ENCODE results near the gene RITA1. TPM values are rescaled to one million over a fixed set of nuclear protein-coding genes. Genes with fewer than 3 reads are reported as not detected.

Gene RITA1
- total RNA-seq, 2 donors from 2014 or later, result 18.8 to 20.3 TPM

DNA sequence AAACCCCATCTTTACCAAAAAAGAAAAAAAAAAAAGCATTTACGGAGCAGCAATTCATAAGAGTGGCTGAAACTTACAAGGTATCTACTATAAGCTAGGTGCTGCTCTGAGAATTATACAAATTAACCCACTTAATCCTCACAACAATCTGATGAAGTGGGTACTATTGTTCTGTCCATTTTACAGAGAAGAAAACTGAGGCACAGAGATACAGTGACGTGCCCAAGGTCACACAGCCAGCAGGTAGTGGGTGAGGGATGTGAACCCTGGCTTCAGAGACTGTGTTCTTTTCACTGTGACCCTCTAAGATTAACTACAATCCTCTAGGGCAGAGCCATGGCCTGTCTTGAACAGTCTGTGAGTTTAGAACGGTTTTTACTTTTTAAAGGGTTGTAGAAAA is 3.5 kb upstream of the RITA1 start:
- H3K9me3 Mint-ChIP-seq, result no peaks in the 10 kb centered on the region
- Histone ChIP-seq H3K9ac (ENCODE audit: extremely low read depth, low read length, poor library complexity, severe bottlenecking) (no peak overlapping the region), H3K4me1 (ENCODE audit: control insufficient read depth, insufficient read depth, low read length) (peaks cover 4% of the 10 kb centered on the region), H3K4me3 (ENCODE audit: low read length) (no peak overlapping the region), H3K27me3 (ENCODE audit: control insufficient read depth, insufficient read depth, low read length, poor library complexity, severe bottlenecking) (no peaks in the 10 kb centered on the region), H3K36me3 (ENCODE audit: control insufficient read depth, insufficient read depth, low read length) (peaks cover 58% of the 10 kb centered on the region), H3K9me3 (ENCODE audit: control insufficient read depth, low read length) (no peaks in the 10 kb centered on the region), H3K27ac (ENCODE audit: low read depth, low read length) (no peak overlapping the region)
- H3K27ac Mint-ChIP-seq, result no peak overlapping the region
- no peak overlapping the region for H3K4me3 Mint-ChIP-seq
- DNase-seq, result no peak
- H3K36me3 Mint-ChIP-seq (ENCODE audit: low read depth), result peaks cover 51% of the 10 kb centered on the region
- TF ChIP-seq, protein P1, sequence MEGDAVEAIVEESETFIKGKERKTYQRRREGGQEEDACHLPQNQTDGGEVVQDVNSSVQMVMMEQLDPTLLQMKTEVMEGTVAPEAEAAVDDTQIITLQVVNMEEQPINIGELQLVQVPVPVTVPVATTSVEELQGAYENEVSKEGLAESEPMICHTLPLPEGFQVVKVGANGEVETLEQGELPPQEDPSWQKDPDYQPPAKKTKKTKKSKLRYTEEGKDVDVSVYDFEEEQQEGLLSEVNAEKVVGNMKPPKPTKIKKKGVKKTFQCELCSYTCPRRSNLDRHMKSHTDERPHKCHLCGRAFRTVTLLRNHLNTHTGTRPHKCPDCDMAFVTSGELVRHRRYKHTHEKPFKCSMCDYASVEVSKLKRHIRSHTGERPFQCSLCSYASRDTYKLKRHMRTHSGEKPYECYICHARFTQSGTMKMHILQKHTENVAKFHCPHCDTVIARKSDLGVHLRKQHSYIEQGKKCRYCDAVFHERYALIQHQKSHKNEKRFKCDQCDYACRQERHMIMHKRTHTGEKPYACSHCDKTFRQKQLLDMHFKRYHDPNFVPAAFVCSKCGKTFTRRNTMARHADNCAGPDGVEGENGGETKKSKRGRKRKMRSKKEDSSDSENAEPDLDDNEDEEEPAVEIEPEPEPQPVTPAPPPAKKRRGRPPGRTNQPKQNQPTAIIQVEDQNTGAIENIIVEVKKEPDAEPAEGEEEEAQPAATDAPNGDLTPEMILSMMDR (conservative IDR thresholded peaks at IDR 0.05), result no peak
- peaks cover 10% of the 10 kb centered on the region for H3K4me1 Mint-ChIP-seq
- 96 to 100% methylated on average over 2 of the region's 3 CpGs for WGBS, 2 experiments (ENCODE audit: insufficient coverage in 1 of 2, insufficient read length in 1 of 2)
- H3K27me3 Mint-ChIP-seq (ENCODE audit: insufficient read depth), result no peaks in the 10 kb centered on the region

DNA sequence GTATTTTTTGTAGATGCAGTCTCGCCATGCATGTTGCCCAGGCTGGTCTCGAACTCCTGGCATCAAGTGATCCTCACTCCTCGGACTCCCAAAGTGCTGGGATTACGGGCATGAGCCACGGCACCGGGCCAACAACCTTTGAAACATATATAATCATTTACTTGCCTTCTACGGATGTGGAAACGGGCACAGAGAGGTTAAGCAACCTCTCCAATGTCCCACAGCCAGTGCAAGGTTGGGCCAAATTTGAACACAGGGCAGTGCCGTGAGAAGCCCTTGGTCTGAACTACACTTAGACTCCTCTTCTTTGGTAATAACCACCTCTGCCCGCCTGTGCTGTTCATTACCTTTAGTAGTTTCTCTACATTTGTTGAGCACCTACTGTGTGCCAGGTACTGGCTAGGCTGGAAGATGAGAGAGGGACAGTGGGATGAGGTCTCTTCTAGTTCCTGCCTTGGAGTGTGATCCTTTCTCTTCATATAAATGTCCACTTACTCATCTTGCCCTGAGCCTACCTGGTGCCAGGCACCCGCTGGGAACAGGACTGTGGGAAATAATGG is 2.4 kb upstream of the RITA1 start:
- H3K27ac ChIP-seq (ENCODE audit: low read depth, low read length), result no peak overlapping the region
- Mint-ChIP-seq H3K27ac (no peak overlapping the region), H3K4me3 (no peak overlapping the region), H3K27me3 (ENCODE audit: insufficient read depth) (no peaks in the 10 kb centered on the region), H3K36me3 (ENCODE audit: low read depth) (peaks cover 47% of the 10 kb centered on the region), H3K4me1 (peaks cover 11% of the 10 kb centered on the region), H3K9me3 (no peaks in the 10 kb centered on the region)
- no peak overlapping the region for H3K9ac ChIP-seq (ENCODE audit: extremely low read depth, low read length, poor library complexity, severe bottlenecking)
- H3K9me3 ChIP-seq (ENCODE audit: control insufficient read depth, low read length), result no peaks in the 10 kb centered on the region
- H3K4me3 ChIP-seq (ENCODE audit: low read length), result no peak overlapping the region
- H3K27me3 ChIP-seq (ENCODE audit: control insufficient read depth, insufficient read depth, low read length, poor library complexity, severe bottlenecking), result no peaks in the 10 kb centered on the region
- peaks cover 54% of the 10 kb centered on the region for H3K36me3 ChIP-seq (ENCODE audit: control insufficient read depth, insufficient read depth, low read length)
- no peak for DNase-seq
- peaks cover 4% of the 10 kb centered on the region for H3K4me1 ChIP-seq (ENCODE audit: control insufficient read depth, insufficient read depth, low read length)
- TF ChIP-seq, protein P1 (conservative IDR thresholded peaks at IDR 0.05), result no peak
- WGBS, 2 experiments (ENCODE audit: insufficient coverage in 1 of 2, insufficient read length in 1 of 2), result 93 to 97% methylated on average over 6 to 11 of the region's 11 CpGs

DNA sequence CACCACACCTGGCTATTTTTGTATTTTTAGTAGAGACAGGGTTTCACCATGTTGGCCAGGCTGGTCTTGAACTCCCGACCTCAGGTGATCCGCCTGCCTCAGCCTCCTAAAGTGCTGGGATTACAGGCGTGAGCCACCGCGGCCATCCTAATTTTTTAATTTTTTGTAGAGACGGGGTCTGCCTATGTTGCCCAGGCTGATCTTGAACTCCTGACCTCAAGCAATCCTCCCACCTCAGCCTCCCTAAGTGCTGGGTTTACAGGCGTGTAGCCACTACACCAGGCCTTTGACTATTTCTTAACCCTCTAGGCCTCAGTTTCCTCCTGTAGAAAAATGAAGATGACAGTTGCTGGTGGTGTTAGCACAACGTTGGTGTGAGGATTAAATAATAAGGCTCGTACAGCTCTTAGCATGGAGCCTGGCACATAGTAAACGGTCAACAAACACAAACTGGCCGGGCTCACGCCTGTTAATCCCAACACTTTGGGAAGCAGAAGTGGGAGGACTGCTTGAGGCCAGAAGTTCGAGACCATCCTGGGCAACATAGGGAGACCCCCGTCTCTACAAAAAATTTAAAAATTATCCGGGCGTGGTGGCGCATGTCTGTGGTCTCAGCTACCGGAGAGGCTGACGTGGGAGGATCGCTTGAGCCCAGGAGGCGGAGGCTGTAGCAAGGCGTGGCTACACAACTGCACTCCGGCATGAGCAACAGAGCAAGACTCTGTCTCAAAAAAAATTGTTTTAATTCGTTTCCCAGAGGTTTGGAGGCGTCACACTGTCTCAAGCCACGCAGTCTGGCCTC is 1.2 kb upstream of the RITA1 start:
- Mint-ChIP-seq H3K4me3 (peak overlapping the region; percentile 78), H3K27ac (peak overlapping the region; percentile 86), H3K4me1 (peaks cover 11% of the 10 kb centered on the region), H3K9me3 (no peaks in the 10 kb centered on the region), H3K27me3 (ENCODE audit: insufficient read depth) (no peaks in the 10 kb centered on the region), H3K36me3 (ENCODE audit: low read depth) (peaks cover 43% of the 10 kb centered on the region)
- no peak for DNase-seq
- WGBS, 2 experiments (ENCODE audit: insufficient coverage in 1 of 2, insufficient read length in 1 of 2), result 45 to 47% methylated on average over 20 to 26 of the region's 26 CpGs
- Histone ChIP-seq H3K4me1 (ENCODE audit: control insufficient read depth, insufficient read depth, low read length) (peaks cover 4% of the 10 kb centered on the region), H3K36me3 (ENCODE audit: control insufficient read depth, insufficient read depth, low read length) (peaks cover 47% of the 10 kb centered on the region), H3K4me3 (ENCODE audit: low read length) (peak overlapping the region; percentile 89), H3K9me3 (ENCODE audit: control insufficient read depth, low read length) (no peaks in the 10 kb centered on the region), H3K27me3 (ENCODE audit: control insufficient read depth, insufficient read depth, low read length, poor library complexity, severe bottlenecking) (no peaks in the 10 kb centered on the region), H3K9ac (ENCODE audit: extremely low read depth, low read length, poor library complexity, severe bottlenecking) (peak overlapping the region; percentile 92), H3K27ac (ENCODE audit: low read depth, low read length) (no peak overlapping the region)
- TF ChIP-seq, protein P1 (conservative IDR thresholded peaks at IDR 0.05), result no peak
